GM23338 (cell line): ENCODE measurements around the gene LAMB1. TPM values are rescaled to one million over a fixed set of nuclear protein-coding genes. Genes with fewer than 3 reads are reported as not detected.

Experiments used
- CREB1 ChIP-seq: fragments of 250-450 bp; sonication (Bioruptor Pico); IDR thresholded peaks from 2 replicates; pipeline ENCODE4 v1.5.0; 2020; ENCODE audit warnings: low read depth, mild to moderate bottlenecking, moderate library complexity
- EZH2phosphoT487 ChIP-seq: fragments of 200-600 bp; sonication (generic); IDR thresholded peaks from one replicate; pipeline ENCODE4 v1.8.1; 2018; ENCODE audit warnings: antibody characterized with exemption; ENCODE audit not compliant: unreplicated experiment
- NANOG ChIP-seq: IDR thresholded peaks from 2 replicates; pipeline ENCODE4 v1.6.1; 2016; ENCODE audit warnings: antibody characterized with exemption, borderline replicate concordance
- polyA plus RNA-seq: library from polyadenylated mRNA; unstranded; fragments of >200 nt; fragmentation: Nextera tagmentation; extraction: Ambion mirVana; gene quantifications from 2 replicates; pipeline ENCODE4 v1.2.1, GENCODE V29; 2016
- total RNA-seq: library from RNA; depleted of rRNA; stranded (reverse); fragments of >200 nt; shearing (Covaris generic); gene quantifications from 2 replicates; pipeline ENCODE4 v1.2.3, GENCODE V29; 2014
- TF ChIP-seq, protein P1 (sequence below): fragments of 250-450 bp; sonication (Bioruptor Pico); IDR thresholded peaks from 2 replicates; pipeline ENCODE4 v1.5.0; 2020; ENCODE audit warnings: mild to moderate bottlenecking, moderate library complexity
- TF ChIP-seq, protein P2 (sequence below): IDR thresholded peaks from 2 replicates; pipeline ENCODE4 v1.6.1; 2016; ENCODE audit warnings: antibody characterized with exemption
- TF ChIP-seq, protein P3 (sequence below): IDR thresholded peaks from one replicate; pipeline ENCODE4 v1.6.1; 2018; ENCODE audit warnings: antibody characterized with exemption; ENCODE audit not compliant: unreplicated experiment

The LAMB1 gene
- total and polyA plus RNA-seq, 2 experiments from 2014 or later = 53.5 to 57.8 TPM

DNA sequence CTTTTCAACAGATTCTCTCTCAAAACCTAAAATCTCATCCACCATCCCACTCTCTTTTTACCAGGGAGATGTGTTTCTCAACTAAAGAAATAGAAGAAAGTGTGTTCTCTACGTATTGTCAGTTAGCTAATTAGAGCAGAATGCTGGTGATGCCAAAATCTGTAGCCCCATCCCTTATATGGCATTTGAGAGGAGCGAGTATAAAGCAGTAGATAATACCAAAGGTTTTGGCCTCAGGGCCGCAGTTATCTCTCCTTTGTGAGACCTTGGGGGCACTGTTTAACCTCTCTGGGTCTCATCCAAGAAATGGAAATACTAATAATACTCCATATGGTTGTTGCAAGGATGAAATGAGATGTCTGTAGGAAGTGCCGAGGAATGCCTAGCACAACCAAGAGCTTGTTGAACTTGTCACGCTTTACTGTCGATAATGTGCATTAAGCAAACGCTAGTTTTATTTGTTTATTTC, 112.4 kb downstream of the LAMB1 start (continued):
- TF ChIP-seq, protein P1, sequence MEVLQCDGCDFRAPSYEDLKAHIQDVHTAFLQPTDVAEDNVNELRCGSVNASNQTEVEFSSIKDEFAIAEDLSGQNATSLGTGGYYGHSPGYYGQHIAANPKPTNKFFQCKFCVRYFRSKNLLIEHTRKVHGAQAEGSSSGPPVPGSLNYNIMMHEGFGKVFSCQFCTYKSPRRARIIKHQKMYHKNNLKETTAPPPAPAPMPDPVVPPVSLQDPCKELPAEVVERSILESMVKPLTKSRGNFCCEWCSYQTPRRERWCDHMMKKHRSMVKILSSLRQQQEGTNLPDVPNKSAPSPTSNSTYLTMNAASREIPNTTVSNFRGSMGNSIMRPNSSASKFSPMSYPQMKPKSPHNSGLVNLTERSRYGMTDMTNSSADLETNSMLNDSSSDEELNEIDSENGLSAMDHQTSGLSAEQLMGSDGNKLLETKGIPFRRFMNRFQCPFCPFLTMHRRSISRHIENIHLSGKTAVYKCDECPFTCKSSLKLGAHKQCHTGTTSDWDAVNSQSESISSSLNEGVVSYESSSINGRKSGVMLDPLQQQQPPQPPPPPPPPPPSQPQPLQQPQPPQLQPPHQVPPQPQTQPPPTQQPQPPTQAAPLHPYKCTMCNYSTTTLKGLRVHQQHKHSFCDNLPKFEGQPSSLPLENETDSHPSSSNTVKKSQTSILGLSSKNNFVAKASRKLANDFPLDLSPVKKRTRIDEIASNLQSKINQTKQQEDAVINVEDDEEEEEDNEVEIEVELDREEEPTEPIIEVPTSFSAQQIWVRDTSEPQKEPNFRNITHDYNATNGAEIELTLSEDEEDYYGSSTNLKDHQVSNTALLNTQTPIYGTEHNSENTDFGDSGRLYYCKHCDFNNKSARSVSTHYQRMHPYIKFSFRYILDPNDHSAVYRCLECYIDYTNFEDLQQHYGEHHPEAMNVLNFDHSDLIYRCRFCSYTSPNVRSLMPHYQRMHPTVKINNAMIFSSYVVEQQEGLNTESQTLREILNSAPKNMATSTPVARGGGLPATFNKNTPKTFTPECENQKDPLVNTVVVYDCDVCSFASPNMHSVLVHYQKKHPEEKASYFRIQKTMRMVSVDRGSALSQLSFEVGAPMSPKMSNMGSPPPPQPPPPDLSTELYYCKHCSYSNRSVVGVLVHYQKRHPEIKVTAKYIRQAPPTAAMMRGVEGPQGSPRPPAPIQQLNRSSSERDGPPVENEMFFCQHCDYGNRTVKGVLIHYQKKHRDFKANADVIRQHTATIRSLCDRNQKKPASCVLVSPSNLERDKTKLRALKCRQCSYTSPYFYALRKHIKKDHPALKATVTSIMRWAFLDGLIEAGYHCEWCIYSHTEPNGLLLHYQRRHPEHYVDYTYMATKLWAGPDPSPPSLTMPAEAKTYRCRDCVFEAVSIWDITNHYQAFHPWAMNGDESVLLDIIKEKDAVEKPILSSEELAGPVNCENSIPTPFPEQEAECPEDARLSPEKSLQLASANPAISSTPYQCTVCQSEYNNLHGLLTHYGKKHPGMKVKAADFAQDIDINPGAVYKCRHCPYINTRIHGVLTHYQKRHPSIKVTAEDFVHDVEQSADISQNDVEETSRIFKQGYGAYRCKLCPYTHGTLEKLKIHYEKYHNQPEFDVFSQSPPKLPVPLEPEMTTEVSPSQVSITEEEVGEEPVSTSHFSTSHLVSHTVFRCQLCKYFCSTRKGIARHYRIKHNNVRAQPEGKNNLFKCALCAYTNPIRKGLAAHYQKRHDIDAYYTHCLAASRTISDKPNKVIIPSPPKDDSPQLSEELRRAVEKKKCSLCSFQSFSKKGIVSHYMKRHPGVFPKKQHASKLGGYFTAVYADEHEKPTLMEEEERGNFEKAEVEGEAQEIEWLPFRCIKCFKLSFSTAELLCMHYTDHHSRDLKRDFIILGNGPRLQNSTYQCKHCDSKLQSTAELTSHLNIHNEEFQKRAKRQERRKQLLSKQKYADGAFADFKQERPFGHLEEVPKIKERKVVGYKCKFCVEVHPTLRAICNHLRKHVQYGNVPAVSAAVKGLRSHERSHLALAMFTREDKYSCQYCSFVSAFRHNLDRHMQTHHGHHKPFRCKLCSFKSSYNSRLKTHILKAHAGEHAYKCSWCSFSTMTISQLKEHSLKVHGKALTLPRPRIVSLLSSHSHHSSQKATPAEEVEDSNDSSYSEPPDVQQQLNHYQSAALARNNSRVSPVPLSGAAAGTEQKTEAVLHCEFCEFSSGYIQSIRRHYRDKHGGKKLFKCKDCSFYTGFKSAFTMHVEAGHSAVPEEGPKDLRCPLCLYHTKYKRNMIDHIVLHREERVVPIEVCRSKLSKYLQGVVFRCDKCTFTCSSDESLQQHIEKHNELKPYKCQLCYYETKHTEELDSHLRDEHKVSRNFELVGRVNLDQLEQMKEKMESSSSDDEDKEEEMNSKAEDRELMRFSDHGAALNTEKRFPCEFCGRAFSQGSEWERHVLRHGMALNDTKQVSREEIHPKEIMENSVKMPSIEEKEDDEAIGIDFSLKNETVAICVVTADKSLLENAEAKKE (CRISPR knock-in tag) = no peak
- TF ChIP-seq, protein P2, sequence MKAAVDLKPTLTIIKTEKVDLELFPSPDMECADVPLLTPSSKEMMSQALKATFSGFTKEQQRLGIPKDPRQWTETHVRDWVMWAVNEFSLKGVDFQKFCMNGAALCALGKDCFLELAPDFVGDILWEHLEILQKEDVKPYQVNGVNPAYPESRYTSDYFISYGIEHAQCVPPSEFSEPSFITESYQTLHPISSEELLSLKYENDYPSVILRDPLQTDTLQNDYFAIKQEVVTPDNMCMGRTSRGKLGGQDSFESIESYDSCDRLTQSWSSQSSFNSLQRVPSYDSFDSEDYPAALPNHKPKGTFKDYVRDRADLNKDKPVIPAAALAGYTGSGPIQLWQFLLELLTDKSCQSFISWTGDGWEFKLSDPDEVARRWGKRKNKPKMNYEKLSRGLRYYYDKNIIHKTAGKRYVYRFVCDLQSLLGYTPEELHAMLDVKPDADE = no peak
- no peak for TF ChIP-seq NANOG
- TF ChIP-seq, protein P3, sequence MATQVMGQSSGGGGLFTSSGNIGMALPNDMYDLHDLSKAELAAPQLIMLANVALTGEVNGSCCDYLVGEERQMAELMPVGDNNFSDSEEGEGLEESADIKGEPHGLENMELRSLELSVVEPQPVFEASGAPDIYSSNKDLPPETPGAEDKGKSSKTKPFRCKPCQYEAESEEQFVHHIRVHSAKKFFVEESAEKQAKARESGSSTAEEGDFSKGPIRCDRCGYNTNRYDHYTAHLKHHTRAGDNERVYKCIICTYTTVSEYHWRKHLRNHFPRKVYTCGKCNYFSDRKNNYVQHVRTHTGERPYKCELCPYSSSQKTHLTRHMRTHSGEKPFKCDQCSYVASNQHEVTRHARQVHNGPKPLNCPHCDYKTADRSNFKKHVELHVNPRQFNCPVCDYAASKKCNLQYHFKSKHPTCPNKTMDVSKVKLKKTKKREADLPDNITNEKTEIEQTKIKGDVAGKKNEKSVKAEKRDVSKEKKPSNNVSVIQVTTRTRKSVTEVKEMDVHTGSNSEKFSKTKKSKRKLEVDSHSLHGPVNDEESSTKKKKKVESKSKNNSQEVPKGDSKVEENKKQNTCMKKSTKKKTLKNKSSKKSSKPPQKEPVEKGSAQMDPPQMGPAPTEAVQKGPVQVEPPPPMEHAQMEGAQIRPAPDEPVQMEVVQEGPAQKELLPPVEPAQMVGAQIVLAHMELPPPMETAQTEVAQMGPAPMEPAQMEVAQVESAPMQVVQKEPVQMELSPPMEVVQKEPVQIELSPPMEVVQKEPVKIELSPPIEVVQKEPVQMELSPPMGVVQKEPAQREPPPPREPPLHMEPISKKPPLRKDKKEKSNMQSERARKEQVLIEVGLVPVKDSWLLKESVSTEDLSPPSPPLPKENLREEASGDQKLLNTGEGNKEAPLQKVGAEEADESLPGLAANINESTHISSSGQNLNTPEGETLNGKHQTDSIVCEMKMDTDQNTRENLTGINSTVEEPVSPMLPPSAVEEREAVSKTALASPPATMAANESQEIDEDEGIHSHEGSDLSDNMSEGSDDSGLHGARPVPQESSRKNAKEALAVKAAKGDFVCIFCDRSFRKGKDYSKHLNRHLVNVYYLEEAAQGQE = no peak
- TF ChIP-seq EZH2phosphoT487 = no peak
- TF ChIP-seq CREB1 (CRISPR knock-in tag) = no peak
